ENCODE data around the gene CD151.

CD151 gene

DNA sequence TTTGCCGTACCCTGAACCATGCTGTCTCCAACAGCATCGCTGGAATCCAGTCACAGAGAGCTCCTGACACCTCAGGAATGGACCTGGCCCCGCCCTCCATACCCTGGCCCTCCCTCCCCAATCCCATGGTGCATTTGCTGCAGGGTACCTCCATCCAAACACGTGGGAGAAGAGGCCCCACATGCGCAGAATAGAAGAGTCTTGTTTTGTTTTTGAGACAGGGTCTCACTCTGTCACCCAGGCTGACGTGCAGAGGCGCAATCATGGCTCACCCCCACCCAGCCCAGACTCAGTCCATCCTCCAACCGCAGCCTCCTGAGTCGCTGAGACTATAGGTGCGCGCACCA lies 16.3 kb upstream of the CD151 start:
- no peak for DNase-seq (ENCODE audit: low read depth, low spot score)
- H3K4me3 ChIP-seq (ENCODE audit: low read depth, low read length), result no peak overlapping the region
- TF ChIP-seq, protein P1, sequence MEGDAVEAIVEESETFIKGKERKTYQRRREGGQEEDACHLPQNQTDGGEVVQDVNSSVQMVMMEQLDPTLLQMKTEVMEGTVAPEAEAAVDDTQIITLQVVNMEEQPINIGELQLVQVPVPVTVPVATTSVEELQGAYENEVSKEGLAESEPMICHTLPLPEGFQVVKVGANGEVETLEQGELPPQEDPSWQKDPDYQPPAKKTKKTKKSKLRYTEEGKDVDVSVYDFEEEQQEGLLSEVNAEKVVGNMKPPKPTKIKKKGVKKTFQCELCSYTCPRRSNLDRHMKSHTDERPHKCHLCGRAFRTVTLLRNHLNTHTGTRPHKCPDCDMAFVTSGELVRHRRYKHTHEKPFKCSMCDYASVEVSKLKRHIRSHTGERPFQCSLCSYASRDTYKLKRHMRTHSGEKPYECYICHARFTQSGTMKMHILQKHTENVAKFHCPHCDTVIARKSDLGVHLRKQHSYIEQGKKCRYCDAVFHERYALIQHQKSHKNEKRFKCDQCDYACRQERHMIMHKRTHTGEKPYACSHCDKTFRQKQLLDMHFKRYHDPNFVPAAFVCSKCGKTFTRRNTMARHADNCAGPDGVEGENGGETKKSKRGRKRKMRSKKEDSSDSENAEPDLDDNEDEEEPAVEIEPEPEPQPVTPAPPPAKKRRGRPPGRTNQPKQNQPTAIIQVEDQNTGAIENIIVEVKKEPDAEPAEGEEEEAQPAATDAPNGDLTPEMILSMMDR (IDR thresholded peaks at IDR 0.05; ENCODE audit: low read depth, low read length), result no peak
- in situ Hi-C loops (cut with HindIII; ENCODE audit: low sequenced_read_pairs), result no loop called here

DNA sequence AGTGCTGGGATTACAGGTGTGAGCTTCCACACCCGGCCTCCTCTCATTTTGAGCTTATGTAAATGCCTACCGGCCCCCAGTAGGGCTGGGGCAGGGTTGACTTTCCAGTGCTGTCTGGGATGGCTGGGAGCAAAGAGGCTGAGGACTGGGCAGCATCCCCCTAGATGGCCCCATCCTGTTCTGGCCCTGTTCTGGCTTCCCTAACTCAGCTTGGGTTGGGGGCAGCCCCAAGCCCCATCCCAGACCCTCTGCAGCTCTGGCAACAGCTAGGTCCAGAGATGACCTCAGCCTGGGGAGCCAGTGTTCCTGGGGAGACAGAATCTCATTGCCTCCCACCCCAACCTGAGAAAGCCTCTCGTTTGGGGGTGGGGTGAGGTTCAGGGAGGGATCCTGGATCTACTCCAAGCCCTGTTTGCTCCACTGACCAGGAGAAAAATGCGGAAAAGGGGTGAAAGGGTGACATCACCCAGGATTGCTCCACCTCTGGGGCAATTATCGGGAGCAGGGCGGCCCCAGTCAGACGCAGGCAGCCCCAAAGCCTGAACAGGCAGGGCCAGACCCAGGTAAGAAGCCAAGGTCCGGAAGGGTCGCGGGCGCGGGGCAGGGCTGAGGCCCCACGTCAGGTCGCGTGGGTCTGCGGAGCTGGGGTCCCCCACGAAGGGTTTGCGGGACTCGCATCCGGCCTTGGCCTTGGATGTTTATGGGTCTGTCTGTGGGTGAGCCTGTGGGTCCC lies 14.2 kb upstream of the CD151 start, which contains the start of gene PNPLA2:
Gene PNPLA2 (plus strand): TSS at position 519 of the 733 bp plus-strand sequence. CDS start 805 bp downstream, outside the sequence.
- in situ Hi-C loops (cut with HindIII; ENCODE audit: low sequenced_read_pairs), result no loop called here
- DNase-seq (ENCODE audit: low read depth, low spot score), result no peak
- peak within 1 kb of the TSS; percentile 62 for H3K4me3 ChIP-seq (ENCODE audit: low read depth, low read length)
- TF ChIP-seq, protein P1 (IDR thresholded peaks at IDR 0.05; ENCODE audit: low read depth, low read length), result no peak

DNA sequence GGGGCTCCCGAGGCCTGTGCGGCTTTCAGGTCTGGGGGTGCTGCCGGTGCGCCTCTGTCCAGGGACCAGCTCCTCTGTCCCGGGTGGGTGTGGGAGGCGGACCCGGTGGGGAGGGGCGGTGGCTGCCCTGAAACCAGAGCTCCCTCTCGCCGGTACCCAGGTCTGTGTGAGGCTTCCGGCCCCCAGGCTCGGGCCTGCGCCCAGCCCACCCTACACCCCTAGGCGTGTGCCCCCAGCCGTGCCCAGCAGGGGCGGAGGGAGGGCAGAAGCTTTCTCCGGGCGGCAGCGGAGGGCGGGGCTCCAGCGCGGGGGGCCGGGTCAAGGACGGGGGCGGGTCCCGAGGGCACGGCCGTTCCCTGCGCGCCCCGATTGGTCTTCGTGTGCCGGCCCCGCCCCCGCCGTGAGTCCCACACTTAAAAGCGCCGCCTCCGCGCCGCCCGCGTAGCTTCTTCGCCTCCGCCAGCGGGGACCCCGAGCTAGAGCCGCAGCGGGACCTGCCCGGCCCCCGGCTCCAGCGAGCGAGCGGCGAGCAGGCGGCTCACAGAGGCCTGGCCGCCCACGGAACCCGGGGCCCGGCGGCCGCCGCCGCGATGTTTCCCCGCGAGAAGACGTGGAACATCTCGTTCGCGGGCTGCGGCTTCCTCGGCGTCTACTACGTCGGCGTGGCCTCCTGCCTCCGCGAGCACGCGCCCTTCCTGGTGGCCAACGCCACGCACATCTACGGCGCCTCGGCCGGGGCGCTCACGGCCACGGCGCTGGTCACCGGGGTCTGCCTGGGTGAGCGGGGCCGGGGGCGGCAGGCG lies 13.4 kb upstream of the CD151 start:
- in situ Hi-C loops (cut with HindIII; ENCODE audit: low sequenced_read_pairs), result no loop called here
- peak; percentile 83 for DNase-seq (ENCODE audit: low read depth, low spot score)
- TF ChIP-seq, protein P1 (IDR thresholded peaks at IDR 0.05; ENCODE audit: low read depth, low read length), result no peak
- H3K4me3 ChIP-seq (ENCODE audit: low read depth, low read length), result peak overlapping the region; percentile 62

DNA sequence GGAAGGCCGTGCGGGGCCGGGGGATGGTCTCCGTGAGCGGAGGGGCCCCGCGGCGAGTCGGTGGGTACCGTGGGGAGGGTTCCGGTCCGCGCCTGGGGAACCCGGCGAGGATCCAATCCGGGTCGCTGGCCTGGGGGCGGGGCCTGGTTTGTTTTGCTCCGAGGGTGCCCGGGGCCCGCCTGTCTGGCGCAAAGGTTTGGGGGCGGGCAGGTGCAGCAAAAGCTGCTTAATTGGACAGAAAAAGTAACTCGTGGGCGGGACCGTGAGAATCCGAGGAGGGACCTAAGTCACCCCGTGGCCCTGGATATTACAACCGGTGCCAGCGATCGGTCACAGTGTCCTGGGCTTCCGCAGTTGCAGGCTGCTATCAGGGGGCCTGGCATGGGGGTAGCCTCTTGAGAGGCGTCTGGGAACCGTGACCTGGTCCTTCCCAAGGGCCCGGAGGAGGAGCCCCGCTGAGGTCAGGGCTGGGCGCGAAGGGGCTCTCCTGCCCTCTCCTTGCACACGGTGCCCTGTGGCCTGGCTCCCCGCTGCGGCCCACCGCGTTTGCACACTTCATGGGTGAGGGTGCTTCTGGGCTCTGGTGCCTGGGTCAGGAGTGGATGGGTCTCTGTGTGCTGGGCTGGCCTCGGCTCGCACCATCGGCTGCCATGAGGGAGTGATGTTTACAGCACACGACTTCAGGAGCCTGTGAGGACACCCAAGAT lies 12.7 kb upstream of the CD151 start:
- DNase-seq (ENCODE audit: low read depth, low spot score), result peak; percentile 62
- peak overlapping the region; percentile 62 for H3K4me3 ChIP-seq (ENCODE audit: low read depth, low read length)
- TF ChIP-seq, protein P1 (IDR thresholded peaks at IDR 0.05; ENCODE audit: low read depth, low read length), result no peak
- in situ Hi-C loops (cut with HindIII; ENCODE audit: low sequenced_read_pairs), result no loop called here

DNA sequence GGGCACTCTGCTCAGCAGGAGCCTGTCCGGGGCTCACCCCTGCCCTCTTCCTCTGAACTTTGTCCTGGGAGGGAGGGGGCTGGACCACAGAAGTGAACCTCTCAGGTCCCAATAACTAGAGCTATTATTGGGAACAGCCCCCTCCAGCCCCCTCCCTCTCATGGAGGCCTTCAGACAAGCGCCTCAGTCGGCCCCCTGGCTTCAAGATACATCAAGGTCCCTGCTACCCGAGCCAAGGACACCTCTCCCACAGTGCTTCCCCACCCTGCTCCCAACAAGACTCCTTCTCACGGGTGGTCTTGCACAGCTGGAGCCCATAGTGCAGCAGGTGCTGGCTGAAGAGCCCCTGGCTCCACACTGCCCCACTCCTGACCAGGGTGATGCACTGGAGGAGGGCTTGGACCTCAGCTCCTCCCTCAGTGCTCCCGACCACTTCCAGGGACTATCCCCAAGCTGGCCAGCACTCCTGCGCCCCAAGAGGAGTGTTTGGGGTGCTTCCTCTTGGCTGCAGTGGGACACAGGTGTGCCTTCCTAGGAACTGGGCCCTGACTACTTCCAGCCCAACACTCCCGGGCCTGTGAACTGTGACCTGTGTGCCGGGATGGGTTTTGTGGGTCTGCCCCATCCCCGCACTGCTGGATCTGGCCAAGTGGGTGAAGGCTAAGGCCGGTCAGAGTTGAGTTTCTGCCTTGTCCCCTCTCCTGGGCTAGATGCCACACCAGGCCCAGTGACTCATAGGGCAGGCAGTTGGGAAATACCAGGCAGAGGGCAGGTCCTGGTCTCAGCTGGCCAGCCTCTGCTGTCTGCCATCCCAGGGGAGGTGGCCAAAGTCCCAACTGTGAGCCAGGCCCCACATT lies 11.9 kb upstream of the CD151 start:
- in situ Hi-C loops (cut with HindIII; ENCODE audit: low sequenced_read_pairs), result no loop called here
- no peak for DNase-seq (ENCODE audit: low read depth, low spot score)
- TF ChIP-seq, protein P1 (IDR thresholded peaks at IDR 0.05; ENCODE audit: low read depth, low read length), result no peak
- H3K4me3 ChIP-seq (ENCODE audit: low read depth, low read length), result peak overlapping the region; percentile 62

Data from astrocyte of the spinal cord (primary cell).